Liver (tissue), 9 donors: ENCODE data around the gene MAPRE2. TPM values are rescaled to one million over a fixed set of nuclear protein-coding genes. Genes with fewer than 3 reads are reported as not detected.

ENCODE experiments used
- DNase-seq: peaks from one replicate; pipeline ENCODE4 v3.0.0-alpha.2; 2017; ENCODE audit warnings: low spot score
- H3K27ac ChIP-seq, 2 donors: one replicate each; pipeline ENCODE4 v1.7.0; 2013; ENCODE audit warnings: inconsistent platforms in 2 of 2, low read length in 2 of 2, control low read depth in 1 of 2, low read depth in 1 of 2, mild to moderate bottlenecking in 1 of 2
- H3K27me3 ChIP-seq, 4 donors: one replicate each; pipeline versions ENCODE4 v1.6.1 to v1.7.0; 2013; ENCODE audit warnings: low read length in 3 of 4, inconsistent platforms in 1 of 4, mild to moderate bottlenecking in 1 of 4, moderate library complexity in 1 of 4; ENCODE audit not compliant: control insufficient read depth in 4 of 4, insufficient read depth in 4 of 4
- H3K36me3 ChIP-seq, 4 donors: one replicate each; pipeline versions ENCODE4 v1.6.1 to v1.7.0; 2013; ENCODE audit warnings: low read length in 3 of 4, mild to moderate bottlenecking in 3 of 4, low read depth in 1 of 4, moderate library complexity in 1 of 4; ENCODE audit not compliant: control insufficient read depth in 4 of 4, insufficient read depth in 3 of 4
- H3K4me1 ChIP-seq, 4 donors: one replicate each; pipeline versions ENCODE4 v1.6.1 to v1.7.0; 2013; ENCODE audit warnings: low read length in 3 of 4, mild to moderate bottlenecking in 3 of 4, moderate library complexity in 1 of 4; ENCODE audit not compliant: control insufficient read depth in 4 of 4, insufficient read depth in 4 of 4
- H3K4me3 ChIP-seq, 3 donors: one replicate each; pipeline versions ENCODE4 v1.6.1 to v1.7.0; 2013; ENCODE audit warnings: low read length in 3 of 3, control low read depth in 1 of 3, low read depth in 1 of 3, mild to moderate bottlenecking in 1 of 3
- H3K9ac ChIP-seq, 2 donors: one replicate each; pipeline ENCODE4 v1.7.0; 2013; ENCODE audit warnings: low read length in 2 of 2, mild to moderate bottlenecking in 2 of 2, moderate library complexity in 2 of 2, control low read depth in 1 of 2, low read depth in 1 of 2
- H3K9me3 ChIP-seq, 4 donors: one replicate each; pipeline versions ENCODE4 v1.6.1 to v1.7.0; 2013; ENCODE audit warnings: low read length in 3 of 4; ENCODE audit not compliant: control insufficient read depth in 4 of 4
- FOXA1 ChIP-seq: IDR thresholded peaks from 2 replicates; pipeline ENCODE4 v1.6.1; 2016; ENCODE audit warnings: antibody characterized with exemption
- FOXA2 ChIP-seq: IDR thresholded peaks from 2 replicates; pipeline ENCODE4 v1.6.1; 2016; ENCODE audit warnings: antibody characterized with exemption
- GABPA ChIP-seq, 2 donors: IDR thresholded peaks in 1 of 2; conservative IDR thresholded peaks in 1 of 2; 2 replicates each; pipeline ENCODE4 v1.6.1; 2016; ENCODE audit warnings: antibody characterized with exemption in 2 of 2, mild to moderate bottlenecking in 1 of 2, moderate library complexity in 1 of 2
- HNF4A ChIP-seq, 2 donors: conservative IDR thresholded peaks; 2 replicates each; pipeline ENCODE4 v1.6.1; 2016; ENCODE audit warnings: antibody characterized with exemption in 2 of 2, mild to moderate bottlenecking in 2 of 2
- HNF4G ChIP-seq: IDR thresholded peaks from 2 replicates; pipeline ENCODE4 v1.6.1; 2016; ENCODE audit warnings: antibody characterized with exemption
- JUND ChIP-seq, 2 donors: IDR thresholded peaks; 2 replicates each; pipeline ENCODE4 v1.6.1; 2016; ENCODE audit warnings: antibody characterized with exemption in 2 of 2
- MAX ChIP-seq: IDR thresholded peaks from 2 replicates; pipeline ENCODE4 v1.6.1; 2016; ENCODE audit warnings: antibody characterized with exemption
- NR2F2 ChIP-seq: IDR thresholded peaks from 2 replicates; pipeline ENCODE4 v1.6.1; 2016; ENCODE audit warnings: antibody characterized with exemption
- RAD21 ChIP-seq, 2 donors: IDR thresholded peaks; 2 replicates each; pipeline ENCODE4 v1.6.1; 2016; ENCODE audit warnings: antibody characterized with exemption in 2 of 2, mild to moderate bottlenecking in 2 of 2
- RXRA ChIP-seq, 2 donors: IDR thresholded peaks; 2 replicates each; pipeline ENCODE4 v1.6.1; 2017 to 2018; ENCODE audit warnings: antibody characterized with exemption in 2 of 2, mild to moderate bottlenecking in 1 of 2
- SP1 ChIP-seq: IDR thresholded peaks from 2 replicates; pipeline ENCODE4 v1.6.1; 2018; ENCODE audit warnings: antibody characterized with exemption, mild to moderate bottlenecking
- TAF1 ChIP-seq: conservative IDR thresholded peaks from 2 replicates; pipeline ENCODE4 v1.6.1; 2016; ENCODE audit warnings: antibody characterized with exemption, mild to moderate bottlenecking
- YY1 ChIP-seq: IDR thresholded peaks from 2 replicates; pipeline ENCODE4 v1.6.1; 2016; ENCODE audit warnings: antibody characterized with exemption, mild to moderate bottlenecking
- ZBTB33 ChIP-seq: IDR thresholded peaks from 2 replicates; pipeline ENCODE4 v1.6.1; 2016; ENCODE audit warnings: antibody characterized with exemption
- WGBS: extraction: QIAGEN DNeasy Blood & Tissue Kit; methylation state at CpG from one replicate; pipeline ENCODE4 v1.1.7; 2013; 5-methylcytosine and 5-hydroxymethylcytosine counted together
- polyA plus RNA-seq, 2 donors: library from polyadenylated mRNA; stranded (reverse) in 1 of 2; unstranded in 1 of 2; fragments of 200-250 nt in 1 of 2; fragments of >200 nt in 1 of 2; fragmentation: Nextera tagmentation in 1 of 2; extraction: Ambion mirVana in 1 of 2; gene quantifications; one replicate each; pipeline versions ENCODE4 v1.2.1 to v1.2.3, GENCODE V29; 2013 to 2015
- total RNA-seq, 2 donors: library from RNA; depleted of rRNA; stranded (reverse); fragments of >200 nt; gene quantifications; one replicate each; pipeline ENCODE4 v1.2.3, GENCODE V29; 2014
- TF ChIP-seq, protein P1 (sequence below): IDR thresholded peaks from 2 replicates; pipeline ENCODE4 v1.6.1; 2016; ENCODE audit warnings: antibody characterized with exemption, mild to moderate bottlenecking
- TF ChIP-seq, protein P2 (sequence below): fragments of 150-350 bp; IDR thresholded peaks from 2 replicates; pipeline ENCODE4 v1.5.1; 2017; ENCODE audit warnings: improper control_type of control experiment, low read depth, low read length; ENCODE audit not compliant: missing input control
- donor health status: healthy.
- donor health status: healthy.
- donor health status: healthy.
- donor health status: healthy.
- donor health status: healthy.

MAPRE2 gene
- total and polyA plus RNA-seq, 4 donors, result 7.9 to 12.8 (median 11.0) TPM

GRCh38 chr18:35045806-35046205 lies 4.6 kb downstream of the MAPRE2 start (continued):
- TF ChIP-seq GABPA (IDR thresholded peaks at IDR 0.05 in 1 of 2, conservative IDR thresholded peaks at IDR 0.05 in 1 of 2), result no peak

- H3K36me3 ChIP-seq, result no peaks in the 10 kb centered on the region
- no peak for DNase-seq
- no peak overlapping the region for H3K9ac ChIP-seq
- no peak overlapping the region for H3K27ac ChIP-seq
- peaks cover 14 to 42% (median 22%) of the 10 kb centered on the region in 4 donors for H3K4me1 ChIP-seq
- no peak overlapping the region for H3K4me3 ChIP-seq
- no peaks in the 10 kb centered on the region for H3K27me3 ChIP-seq
- WGBS, result 95% methylated on average over 4 of the region's 4 CpGs
- TF ChIP-seq MAX, result no peak
- no peak for TF ChIP-seq TAF1
- no peak for TF ChIP-seq FOXA2
- no peak for TF ChIP-seq RXRA (IDR thresholded peaks at IDR 0.05)
- TF ChIP-seq FOXA1, result no peak
- no peak for TF ChIP-seq NR2F2
- no peak for TF ChIP-seq SP1
- no peak for TF ChIP-seq HNF4G
- TF ChIP-seq HNF4A (conservative IDR thresholded peaks at IDR 0.05), result no peak
- TF ChIP-seq GABPA (IDR thresholded peaks at IDR 0.05 in 1 of 2, conservative IDR thresholded peaks at IDR 0.05 in 1 of 2), result no peak
- no peaks in the 10 kb centered on the region for H3K9me3 ChIP-seq
Measured at GRCh38 chr18:35047697-35048292, 6.6 kb downstream of the MAPRE2 start.

DNA sequence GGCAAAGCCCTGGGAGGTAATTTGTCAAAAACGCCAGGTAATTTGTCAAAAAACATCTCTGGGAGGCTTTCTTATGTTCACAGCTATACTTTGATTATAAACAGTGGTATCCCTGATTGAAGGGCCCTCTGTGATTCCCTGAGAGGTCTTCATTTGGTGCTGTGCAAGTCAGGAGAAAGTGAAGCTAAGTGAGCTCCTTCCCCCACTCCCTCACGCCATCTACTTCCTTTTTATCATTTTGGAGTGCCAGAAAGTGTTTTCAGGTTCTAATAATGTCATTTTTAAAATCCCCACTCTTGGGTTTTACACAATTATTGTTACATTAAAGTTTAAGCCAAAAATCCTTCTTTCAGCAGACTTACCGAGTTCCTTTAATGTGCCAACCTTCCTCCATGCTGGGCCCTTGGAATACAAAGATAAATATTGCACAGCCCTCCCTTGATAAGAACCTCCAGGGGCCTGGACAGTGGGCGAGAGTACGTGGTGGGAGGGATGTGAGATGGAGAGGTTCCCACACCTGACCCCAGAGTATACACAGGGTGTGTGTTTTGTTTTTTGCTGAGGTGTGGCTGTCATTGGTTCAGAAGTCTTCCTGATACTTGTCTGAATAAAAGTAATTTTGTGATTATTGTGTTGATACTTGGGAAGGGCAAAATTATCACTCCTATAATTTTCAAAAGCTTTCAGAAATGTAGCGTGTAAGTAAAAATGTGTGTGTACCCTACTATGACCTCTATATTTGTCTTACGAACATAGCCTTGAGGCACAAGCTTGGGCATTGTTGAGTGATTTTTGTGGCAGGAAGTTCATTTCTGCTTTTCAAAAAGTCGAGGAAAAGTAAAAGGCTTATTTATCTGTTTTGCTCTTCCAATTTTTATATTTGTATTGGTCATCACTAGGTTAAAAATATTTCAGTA lies 8.2 kb downstream of the MAPRE2 start:
- WGBS, result 68% methylated on average over 8 of the region's 8 CpGs
- H3K4me1 ChIP-seq, result peaks cover 7 to 37% (median 16%) of the 10 kb centered on the region in 4 donors
- no peaks in the 10 kb centered on the region for H3K9me3 ChIP-seq
- no peak for DNase-seq
- TF ChIP-seq SP1 (no peak), ZBTB33 (no peak), FOXA2 (no peak), HNF4G (no peak), GABPA (IDR thresholded peaks at IDR 0.05 in 1 of 2, conservative IDR thresholded peaks at IDR 0.05 in 1 of 2) (no peak), HNF4A (conservative IDR thresholded peaks at IDR 0.05) (no peak), TAF1 (no peak), YY1 (no peak), NR2F2 (no peak), JUND (IDR thresholded peaks at IDR 0.05) (no peak), RXRA (IDR thresholded peaks at IDR 0.05) (no peak), RAD21 (IDR thresholded peaks at IDR 0.05) (no peak)
- TF ChIP-seq, protein P1, sequence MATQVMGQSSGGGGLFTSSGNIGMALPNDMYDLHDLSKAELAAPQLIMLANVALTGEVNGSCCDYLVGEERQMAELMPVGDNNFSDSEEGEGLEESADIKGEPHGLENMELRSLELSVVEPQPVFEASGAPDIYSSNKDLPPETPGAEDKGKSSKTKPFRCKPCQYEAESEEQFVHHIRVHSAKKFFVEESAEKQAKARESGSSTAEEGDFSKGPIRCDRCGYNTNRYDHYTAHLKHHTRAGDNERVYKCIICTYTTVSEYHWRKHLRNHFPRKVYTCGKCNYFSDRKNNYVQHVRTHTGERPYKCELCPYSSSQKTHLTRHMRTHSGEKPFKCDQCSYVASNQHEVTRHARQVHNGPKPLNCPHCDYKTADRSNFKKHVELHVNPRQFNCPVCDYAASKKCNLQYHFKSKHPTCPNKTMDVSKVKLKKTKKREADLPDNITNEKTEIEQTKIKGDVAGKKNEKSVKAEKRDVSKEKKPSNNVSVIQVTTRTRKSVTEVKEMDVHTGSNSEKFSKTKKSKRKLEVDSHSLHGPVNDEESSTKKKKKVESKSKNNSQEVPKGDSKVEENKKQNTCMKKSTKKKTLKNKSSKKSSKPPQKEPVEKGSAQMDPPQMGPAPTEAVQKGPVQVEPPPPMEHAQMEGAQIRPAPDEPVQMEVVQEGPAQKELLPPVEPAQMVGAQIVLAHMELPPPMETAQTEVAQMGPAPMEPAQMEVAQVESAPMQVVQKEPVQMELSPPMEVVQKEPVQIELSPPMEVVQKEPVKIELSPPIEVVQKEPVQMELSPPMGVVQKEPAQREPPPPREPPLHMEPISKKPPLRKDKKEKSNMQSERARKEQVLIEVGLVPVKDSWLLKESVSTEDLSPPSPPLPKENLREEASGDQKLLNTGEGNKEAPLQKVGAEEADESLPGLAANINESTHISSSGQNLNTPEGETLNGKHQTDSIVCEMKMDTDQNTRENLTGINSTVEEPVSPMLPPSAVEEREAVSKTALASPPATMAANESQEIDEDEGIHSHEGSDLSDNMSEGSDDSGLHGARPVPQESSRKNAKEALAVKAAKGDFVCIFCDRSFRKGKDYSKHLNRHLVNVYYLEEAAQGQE, result no peak
- TF ChIP-seq, protein P2, sequence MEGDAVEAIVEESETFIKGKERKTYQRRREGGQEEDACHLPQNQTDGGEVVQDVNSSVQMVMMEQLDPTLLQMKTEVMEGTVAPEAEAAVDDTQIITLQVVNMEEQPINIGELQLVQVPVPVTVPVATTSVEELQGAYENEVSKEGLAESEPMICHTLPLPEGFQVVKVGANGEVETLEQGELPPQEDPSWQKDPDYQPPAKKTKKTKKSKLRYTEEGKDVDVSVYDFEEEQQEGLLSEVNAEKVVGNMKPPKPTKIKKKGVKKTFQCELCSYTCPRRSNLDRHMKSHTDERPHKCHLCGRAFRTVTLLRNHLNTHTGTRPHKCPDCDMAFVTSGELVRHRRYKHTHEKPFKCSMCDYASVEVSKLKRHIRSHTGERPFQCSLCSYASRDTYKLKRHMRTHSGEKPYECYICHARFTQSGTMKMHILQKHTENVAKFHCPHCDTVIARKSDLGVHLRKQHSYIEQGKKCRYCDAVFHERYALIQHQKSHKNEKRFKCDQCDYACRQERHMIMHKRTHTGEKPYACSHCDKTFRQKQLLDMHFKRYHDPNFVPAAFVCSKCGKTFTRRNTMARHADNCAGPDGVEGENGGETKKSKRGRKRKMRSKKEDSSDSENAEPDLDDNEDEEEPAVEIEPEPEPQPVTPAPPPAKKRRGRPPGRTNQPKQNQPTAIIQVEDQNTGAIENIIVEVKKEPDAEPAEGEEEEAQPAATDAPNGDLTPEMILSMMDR, result no peak
- no peaks in the 10 kb centered on the region for H3K27me3 ChIP-seq
- H3K36me3 ChIP-seq, result no peaks in the 10 kb centered on the region
- H3K9ac ChIP-seq, result no peak overlapping the region
- no peak overlapping the region for H3K4me3 ChIP-seq
- peak overlapping the region; percentile 60 to 73 for H3K27ac ChIP-seq
